ENCODE results near the gene ZKSCAN3. TPM values are rescaled to one million over a fixed set of nuclear protein-coding genes. Genes with fewer than 3 reads are reported as not detected.

ZKSCAN3 gene
- total and polyA plus RNA-seq, 2 donors (not counting 1 experiment from before 2014, with no cell fraction given): 4.0 to 11.9 TPM

DNA sequence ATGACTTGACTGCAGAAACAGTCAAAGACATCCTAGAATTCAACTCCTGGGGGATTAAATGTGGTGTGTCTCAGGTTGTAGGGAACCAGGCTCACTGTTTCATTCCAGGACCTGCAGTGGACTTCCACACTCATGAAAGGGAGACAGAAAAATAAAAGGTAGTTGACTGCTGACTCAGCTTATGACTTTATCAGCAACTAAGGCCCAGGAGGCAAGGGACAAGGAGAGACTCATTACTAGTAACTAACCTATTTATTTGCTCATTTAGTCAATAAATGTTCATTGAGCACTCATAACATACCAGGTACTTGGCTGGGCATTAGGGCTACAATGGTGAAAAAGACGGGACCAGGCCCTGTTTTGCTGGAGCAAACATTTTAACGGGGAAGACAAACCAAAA lies 16.7 kb upstream of the ZKSCAN3 start:
- no peak overlapping the region for H3K9ac ChIP-seq (ENCODE audit: low read length)

GRCh38 chr6:28333599-28334018 lies 16.1 kb upstream of the ZKSCAN3 start:
- Histone ChIP-seq H4K20me1 (ENCODE audit: control insufficient read depth, insufficient read depth, low read length, poor library complexity, severe bottlenecking) (no peaks in the 10 kb centered on the region), H3K4me1 (ENCODE audit: control insufficient read depth in 2 of 2, insufficient read depth in 2 of 2, low read length in 2 of 2) (peaks cover 11 to 18% of the 10 kb centered on the region in 2 donors), H3K4me2 (replicated peaks; ENCODE audit: low read depth, low read length, poor library complexity, severe bottlenecking) (no peak overlapping the region), H3K9ac (ENCODE audit: low read length) (no peak overlapping the region), H2AFZ (ENCODE audit: insufficient read depth, low read depth, low read length, poor library complexity, severe bottlenecking) (no peak overlapping the region), H3K79me2 (ENCODE audit: control insufficient read depth, insufficient read depth, low read length) (no peaks in the 10 kb centered on the region), H3K27ac (ENCODE audit: low read length in 2 of 2) (no peak overlapping the region), H3K9me3 (ENCODE audit: control extremely low read depth in 1 of 3, control insufficient read depth in 2 of 3, insufficient read depth in 1 of 3, low read length in 2 of 3) (peaks cover 0 to 6% (median 0%) of the 10 kb centered on the region in 3 donors), H3K4me3 (ENCODE audit: control extremely low read depth in 1 of 5, extremely low read depth in 1 of 5, insufficient read depth in 1 of 5, low read depth in 2 of 5, low read length in 4 of 5) (no peak overlapping the region), H3K36me3 (replicated peaks in 1 of 2; ENCODE audit: control extremely low read depth in 1 of 2, control insufficient read depth in 1 of 2, extremely low read depth in 1 of 2, insufficient read depth in 2 of 2, low read length in 1 of 2) (no peaks in the 10 kb centered on the region), H3K27me3 (replicated peaks in 1 of 4; ENCODE audit: control extremely low read depth in 1 of 4, control insufficient read depth in 3 of 4, insufficient read depth in 4 of 4, low read length in 3 of 4) (no peaks in the 10 kb centered on the region)
- ATAC-seq (ENCODE audit: low read depth): no peak
- TF ChIP-seq EZH2 (IDR thresholded peaks at IDR 0.05; ENCODE audit: borderline replicate concordance, insufficient read depth, low read depth, low read length, poor library complexity, severe bottlenecking) (no peak), CTCF (IDR thresholded peaks at IDR 0.05) (no peak)
- Mint-ChIP-seq H3K27ac (no peak overlapping the region), H3K4me3 (no peak overlapping the region), H3K4me1 (no peaks in the 10 kb centered on the region), H3K9me3 (ENCODE audit: insufficient read depth) (peaks cover 5% of the 10 kb centered on the region), H3K27me3 (no peaks in the 10 kb centered on the region)
- POLR2A ChIA-PET: interaction anchor here (0.7 kb wide), 1 partner anchor 23 kb away, joined by 3 read pairs; no protein-coding TSS in a partner anchor
- no peak for DNase-seq
- 80% methylated on average over 1 of the region's 1 CpG for WGBS (ENCODE audit: insufficient coverage)
- CTCF ChIA-PET: interaction anchor here (1.0 to 1.1 kb wide), 2 partner anchors 22 to 50 kb away, joined by 3 to 6 read pairs; no protein-coding TSS in a partner anchor
- intact Hi-C loops (cut with micrococcal nuclease): no loop called here

More for the DNA sequence above, 16.7 kb upstream of the ZKSCAN3 start:
- Histone ChIP-seq H3K79me2 (ENCODE audit: control insufficient read depth, insufficient read depth, low read length) (no peaks in the 10 kb centered on the region), H3K27me3 (replicated peaks in 1 of 4; ENCODE audit: control extremely low read depth in 1 of 4, control insufficient read depth in 3 of 4, insufficient read depth in 4 of 4, low read length in 3 of 4) (no peaks in the 10 kb centered on the region), H3K4me3 (ENCODE audit: control extremely low read depth in 1 of 5, extremely low read depth in 1 of 5, insufficient read depth in 1 of 5, low read depth in 2 of 5, low read length in 4 of 5) (no peak overlapping the region), H3K9me3 (ENCODE audit: control extremely low read depth in 1 of 3, control insufficient read depth in 2 of 3, insufficient read depth in 1 of 3, low read length in 2 of 3) (peaks cover 0 to 6% (median 0%) of the 10 kb centered on the region in 3 donors), H3K4me1 (ENCODE audit: control insufficient read depth in 2 of 2, insufficient read depth in 2 of 2, low read length in 2 of 2) (peaks cover 11 to 18% of the 10 kb centered on the region in 2 donors), H3K4me2 (replicated peaks; ENCODE audit: low read depth, low read length, poor library complexity, severe bottlenecking) (no peak overlapping the region), H4K20me1 (ENCODE audit: control insufficient read depth, insufficient read depth, low read length, poor library complexity, severe bottlenecking) (no peaks in the 10 kb centered on the region), H3K36me3 (replicated peaks in 1 of 2; ENCODE audit: control extremely low read depth in 1 of 2, control insufficient read depth in 1 of 2, extremely low read depth in 1 of 2, insufficient read depth in 2 of 2, low read length in 1 of 2) (no peaks in the 10 kb centered on the region), H3K27ac (ENCODE audit: low read length in 2 of 2) (no peak overlapping the region), H2AFZ (ENCODE audit: insufficient read depth, low read depth, low read length, poor library complexity, severe bottlenecking) (no peak overlapping the region)
- WGBS (ENCODE audit: insufficient coverage): 80% methylated on average over 1 of the region's 2 CpGs
- no peak for ATAC-seq (ENCODE audit: low read depth)
- intact Hi-C loops (cut with micrococcal nuclease): no loop called here
- no peak overlapping the region for H3K4me3 Mint-ChIP-seq
- no peaks in the 10 kb centered on the region for H3K4me1 Mint-ChIP-seq
- no peak for TF ChIP-seq EZH2 (IDR thresholded peaks at IDR 0.05; ENCODE audit: borderline replicate concordance, insufficient read depth, low read depth, low read length, poor library complexity, severe bottlenecking)
- no peak for TF ChIP-seq CTCF (IDR thresholded peaks at IDR 0.05)
- POLR2A ChIA-PET: no interaction called here
- CTCF ChIA-PET: no interaction called here
- H3K27me3 Mint-ChIP-seq: no peaks in the 10 kb centered on the region
- no peak for DNase-seq
- H3K9me3 Mint-ChIP-seq (ENCODE audit: insufficient read depth): peaks cover 5% of the 10 kb centered on the region
- no peak overlapping the region for H3K27ac Mint-ChIP-seq

Data from B cell (primary cell).